Measurements from ENCODE around the gene FBXW4. TPM values are rescaled to one million over a fixed set of nuclear protein-coding genes. Genes with fewer than 3 reads are reported as not detected.

Gene FBXW4
- total and polyA plus RNA-seq, 10 of the 15 experiments (the other 5 are each of a cell fraction or from before 2014, with no cell fraction given) = 5.7 to 42.0 (median 27.5) TPM

- SMC1A ChIA-PET (ENCODE audit: uncharacterized antibody, unreplicated experiment) = interaction anchor here (1.1 to 1.5 kb wide), 2 partner anchors 12 to 14 kb away, joined by 4 read pairs; no protein-coding TSS in a partner anchor
- Histone ChIP-seq H3K36me3 (ENCODE audit: control insufficient read depth in 2 of 2, insufficient read depth in 2 of 2, low read length in 1 of 2) (no peaks in the 10 kb centered on the region; a peak in 1 of 4 replicates), H2AFZ (ENCODE audit: control insufficient read depth, low read depth, low read length) (no peak overlapping the region), H3K4me1 (ENCODE audit: control insufficient read depth, insufficient read depth, low read length) (peaks cover 12% of the 10 kb centered on the region), H3K9me3 (replicated peaks; ENCODE audit: control insufficient read depth, insufficient read depth, low read length) (no peaks in the 10 kb centered on the region), H3K4me3 (no peak overlapping the region), H3K4me2 (ENCODE audit: control insufficient read depth, insufficient read depth) (no peak overlapping the region), H3K9ac (ENCODE audit: control insufficient read depth, insufficient read depth, low read length) (no peak overlapping the region), H3K27me3 (replicated peaks in 1 of 2; ENCODE audit: control insufficient read depth in 2 of 2, insufficient read depth in 2 of 2, low read length in 1 of 2) (no peaks in the 10 kb centered on the region), H3K27ac (ENCODE audit: control insufficient read depth, insufficient read depth) (no peak overlapping the region), H3K79me2 (ENCODE audit: control insufficient read depth, insufficient read depth, low read length) (peaks cover 8% of the 10 kb centered on the region), H4K20me1 (ENCODE audit: control insufficient read depth, insufficient read depth) (no peaks in the 10 kb centered on the region)
- no peak for DNase-seq (ENCODE audit: low read depth, low spot score)
- intact Hi-C loops (cut with micrococcal nuclease; ENCODE audit: unreplicated experiment) (no loop called here), in situ Hi-C loops (cut with MboI) (no loop called here)
- ATAC-seq = no peak
- BruUV-seq (replicated peaks) = no TSS peak
- FAIRE-seq = no peak
- WGBS (ENCODE audit: insufficient coverage, insufficient replicate concordance, low lambda C conversion rate, missing lambda C conversion rate) = 100% methylated on average over 1 of the region's 1 CpG
- CTCF ChIA-PET = interaction anchor here (0.5 to 1.6 kb wide), 3 partner anchors 96 to 1339 kb away, joined by 3 to 6 read pairs (median 3); no protein-coding TSS in a partner anchor
- POLR2A ChIA-PET = interaction anchor here (0.5 kb wide), 1 partner anchor 117 kb away, joined by 3 read pairs; no protein-coding TSS in a partner anchor
- RAD21 ChIA-PET (ENCODE audit: unreplicated experiment) = no interaction called here
- no peak for TF ChIP-seq EP300 (IDR thresholded peaks at IDR 0.05; ENCODE audit: borderline replicate concordance in 1 of 2, control insufficient read depth in 1 of 2, low read depth in 2 of 2, low read length in 2 of 2)
- no peak for TF ChIP-seq PAX8 (IDR thresholded peaks at IDR 0.05)
- TF ChIP-seq JUNB (IDR thresholded peaks at IDR 0.05) = no peak
- no peak for TF ChIP-seq TCF7 (IDR thresholded peaks at IDR 0.05; ENCODE audit: borderline replicate concordance)
- no peak for TF ChIP-seq SUZ12 (IDR thresholded peaks at IDR 0.05; ENCODE audit: unreplicated experiment)
- no peak for TF ChIP-seq NR2C2 (IDR thresholded peaks at IDR 0.05; ENCODE audit: borderline replicate concordance, control insufficient read depth, insufficient read length, low read depth)
- TF ChIP-seq RUNX3 (IDR thresholded peaks at IDR 0.05; ENCODE audit: low read length) = no peak
- no peak for TF ChIP-seq ZBED1 (IDR thresholded peaks at IDR 0.05; ENCODE audit: borderline replicate concordance)
- TF ChIP-seq E2F4 (IDR thresholded peaks at IDR 0.05; ENCODE audit: low read depth, low read length) = no peak
- no peak for TF ChIP-seq NBN (IDR thresholded peaks at IDR 0.05)
- no peak for TF ChIP-seq POU2F2 (IDR thresholded peaks at IDR 0.05; ENCODE audit: borderline replicate concordance, low read depth, low read length)
- no peak for TF ChIP-seq GABPA (IDR thresholded peaks at IDR 0.05; ENCODE audit: low read depth)
- no peak for TF ChIP-seq CBX3 (IDR thresholded peaks at IDR 0.05; ENCODE audit: borderline replicate concordance, low read depth)
- TF ChIP-seq ZBTB4 (CRISPR knock-in tag; IDR thresholded peaks at IDR 0.05) = no peak
- TF ChIP-seq CEBPB (IDR thresholded peaks at IDR 0.05; ENCODE audit: borderline replicate concordance in 1 of 2, low read depth in 2 of 2, low read length in 2 of 2) = no peak
- TF ChIP-seq CBX5 (IDR thresholded peaks at IDR 0.05; ENCODE audit: low read depth) = no peak
- TF ChIP-seq PAX5 (IDR thresholded peaks at IDR 0.05; ENCODE audit: borderline replicate concordance, low read depth, low read length) = no peak
- TF ChIP-seq GATAD2B (conservative IDR thresholded peaks at IDR 0.05; ENCODE audit: low read depth) = no peak
- TF ChIP-seq E2F8 (IDR thresholded peaks at IDR 0.05; ENCODE audit: low read depth, partially characterized antibody) = no peak
These were observed 10.2 kb downstream of the FBXW4 start for GRCh38 chr10:101684782-101685181.

Data from GM12878 (cell line).